OCI-LY7 (cell line): ENCODE data around the gene RASA4B.

Experiments
- EZH2phosphoT487 ChIP-seq: fragments of 200-600 bp; sonication (generic); IDR thresholded peaks from 2 replicates; pipeline ENCODE4 v1.6.1; 2018; ENCODE audit warnings: low read depth, borderline replicate concordance, mild to moderate bottlenecking, mixed run types, antibody characterized with exemption, low read length, moderate library complexity, mixed read lengths
- TF ChIP-seq, protein P1 (sequence below): fragments of 200-600 bp; sonication (generic); conservative IDR thresholded peaks from 2 replicates; pipeline ENCODE4 v1.5.1; 2014; ENCODE audit warnings: mild to moderate bottlenecking, antibody characterized with exemption, low read length, moderate library complexity, mixed read lengths

DNA sequence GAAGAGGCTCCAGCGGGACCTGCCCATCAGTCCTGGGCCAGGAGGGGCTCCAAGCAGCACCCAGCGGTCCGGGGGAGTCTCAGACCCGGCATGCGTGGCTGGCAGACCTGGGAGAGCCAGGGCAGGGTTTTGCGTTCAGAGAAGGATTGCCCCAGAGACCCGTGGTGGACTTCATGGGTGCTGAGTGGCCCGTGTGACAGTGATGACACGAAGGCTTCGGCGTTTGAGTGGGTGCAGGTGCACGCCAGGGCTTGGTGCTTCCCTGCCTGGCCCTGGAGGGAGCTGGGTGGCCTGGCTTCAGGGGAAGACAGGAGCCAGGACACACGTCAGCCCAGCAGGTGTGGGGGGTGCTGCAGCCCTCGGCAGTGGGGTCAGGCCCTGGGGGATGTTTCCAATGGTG is 70.3 kb downstream of the RASA4B start:
- TF ChIP-seq, protein P1, sequence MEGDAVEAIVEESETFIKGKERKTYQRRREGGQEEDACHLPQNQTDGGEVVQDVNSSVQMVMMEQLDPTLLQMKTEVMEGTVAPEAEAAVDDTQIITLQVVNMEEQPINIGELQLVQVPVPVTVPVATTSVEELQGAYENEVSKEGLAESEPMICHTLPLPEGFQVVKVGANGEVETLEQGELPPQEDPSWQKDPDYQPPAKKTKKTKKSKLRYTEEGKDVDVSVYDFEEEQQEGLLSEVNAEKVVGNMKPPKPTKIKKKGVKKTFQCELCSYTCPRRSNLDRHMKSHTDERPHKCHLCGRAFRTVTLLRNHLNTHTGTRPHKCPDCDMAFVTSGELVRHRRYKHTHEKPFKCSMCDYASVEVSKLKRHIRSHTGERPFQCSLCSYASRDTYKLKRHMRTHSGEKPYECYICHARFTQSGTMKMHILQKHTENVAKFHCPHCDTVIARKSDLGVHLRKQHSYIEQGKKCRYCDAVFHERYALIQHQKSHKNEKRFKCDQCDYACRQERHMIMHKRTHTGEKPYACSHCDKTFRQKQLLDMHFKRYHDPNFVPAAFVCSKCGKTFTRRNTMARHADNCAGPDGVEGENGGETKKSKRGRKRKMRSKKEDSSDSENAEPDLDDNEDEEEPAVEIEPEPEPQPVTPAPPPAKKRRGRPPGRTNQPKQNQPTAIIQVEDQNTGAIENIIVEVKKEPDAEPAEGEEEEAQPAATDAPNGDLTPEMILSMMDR = no peak
- TF ChIP-seq EZH2phosphoT487 = no peak
